Umbilical cord (tissue), 2 donors: ENCODE data around the gene PPP1R2B. TPM values are rescaled to one million over a fixed set of nuclear protein-coding genes. Genes with fewer than 3 reads are reported as not detected.
"Not testable (repeated sequence)": the region's sequence is repeated elsewhere in the genome, so short reads cannot be mapped to it uniquely, and the experiment has no call there.

Experiments used
- DNase-seq: peaks from one replicate; pipeline ENCODE4 v3.0.0-alpha.2; 2015; ENCODE audit warnings: low spot score
- total RNA-seq: library from RNA; depleted of rRNA; stranded (reverse); fragments of >200 nt; gene quantifications from one replicate; pipeline ENCODE4 v1.2.3, GENCODE V29; 2014; ENCODE audit warnings: low replicate concordance; ENCODE audit not compliant: insufficient read depth

PPP1R2B gene
- 2.9 TPM for total RNA-seq

DNA sequence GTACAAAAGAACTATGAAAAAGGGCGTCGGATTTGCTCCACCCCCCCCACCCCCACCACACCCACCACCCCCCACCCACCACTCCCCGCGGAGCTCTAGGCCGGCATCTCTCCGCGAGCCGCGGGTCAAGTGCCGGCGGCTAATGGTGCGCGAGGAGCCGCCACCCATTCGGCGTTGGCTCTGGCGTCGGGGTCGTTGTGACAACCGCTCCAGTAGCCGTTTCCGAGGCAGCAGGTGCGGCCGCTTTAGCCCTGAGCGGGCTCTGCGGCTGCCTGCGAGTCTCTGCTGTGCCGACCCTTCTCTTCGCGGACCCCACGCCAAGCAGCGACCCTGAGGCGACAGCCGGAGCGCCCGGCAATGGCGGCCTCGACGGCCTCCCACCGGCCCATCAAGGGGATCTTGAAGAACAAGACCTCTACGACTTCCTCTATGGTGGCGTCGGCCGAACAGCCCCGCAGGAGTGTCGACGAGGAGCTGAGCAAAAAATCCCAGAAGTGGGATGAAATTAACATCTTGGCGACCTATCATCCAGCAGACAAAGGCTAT lies at the start of gene PPP1R2B:
Gene PPP1R2B (plus strand): TSS at position 90 of the 546 bp plus-strand sequence. CDS start 268 bp downstream, at position 358.
- DNase-seq = no peak

DNA sequence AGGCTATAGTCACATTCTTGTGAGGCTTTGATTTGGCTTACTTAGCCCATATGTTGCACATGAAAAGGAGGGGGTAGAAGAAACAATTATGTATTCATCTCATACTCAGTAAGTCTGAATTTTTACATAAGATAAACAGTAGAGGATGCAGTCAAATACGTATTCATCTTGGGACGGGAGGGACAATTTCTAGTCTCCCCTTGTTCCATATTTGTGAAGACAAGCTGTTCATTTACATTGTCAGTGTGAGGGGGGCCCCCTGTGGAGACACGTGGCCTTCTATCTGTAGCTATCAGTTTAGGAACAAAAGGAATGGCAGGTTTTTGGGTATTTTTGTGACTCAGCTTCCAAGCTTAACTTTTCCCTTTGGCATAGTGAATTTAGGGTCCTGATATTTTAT lies 49.2 kb upstream of the PPP1R2B start:
- no peak for DNase-seq

GRCh38 chr5:156802501-156802900 lies 47.6 kb upstream of the PPP1R2B start:
- no peak for DNase-seq

- DNase-seq = peak; percentile 36
Measured at GRCh38 chr5:156803404-156803803, 46.7 kb upstream of the PPP1R2B start.

- DNase-seq = no peak
Measured at GRCh38 chr5:156812959-156813358, 37.1 kb upstream of the PPP1R2B start.

DNA sequence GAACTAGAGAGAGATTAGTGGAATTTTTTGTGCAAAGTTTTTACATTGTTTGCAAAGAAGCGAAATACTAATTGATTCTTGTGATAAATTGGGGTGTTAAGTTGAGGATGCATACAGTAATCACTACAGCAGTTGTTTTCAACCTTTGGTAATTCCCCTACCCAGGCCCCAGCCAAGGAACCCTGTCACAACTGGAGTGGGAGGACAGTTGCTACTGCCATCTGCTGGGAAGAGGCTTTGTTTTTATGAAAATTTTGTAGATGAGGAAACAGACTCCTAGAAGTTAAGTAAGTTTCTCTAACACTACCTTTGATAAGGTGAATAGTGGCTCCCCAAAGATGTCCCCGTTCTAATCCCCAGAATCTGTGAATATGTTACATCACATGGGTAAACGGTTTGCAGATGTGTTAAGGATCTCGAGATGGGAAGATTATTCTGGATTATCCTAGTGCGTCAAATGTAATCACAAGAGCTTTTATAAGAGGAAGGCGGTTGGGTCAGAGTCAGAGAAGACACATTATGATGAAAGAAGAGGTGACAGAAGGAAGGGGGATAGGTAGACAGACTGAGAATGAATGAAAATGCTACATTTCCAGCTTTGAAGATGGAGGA lies 34.0 kb upstream of the PPP1R2B start:
- DNase-seq = peak; percentile 11

- no peak for DNase-seq
Measured at GRCh38 chr5:156819537-156819936, 30.6 kb upstream of the PPP1R2B start.

- no peak for DNase-seq
Measured at GRCh38 chr5:156819967-156820581, 30.0 kb upstream of the PPP1R2B start.

DNA sequence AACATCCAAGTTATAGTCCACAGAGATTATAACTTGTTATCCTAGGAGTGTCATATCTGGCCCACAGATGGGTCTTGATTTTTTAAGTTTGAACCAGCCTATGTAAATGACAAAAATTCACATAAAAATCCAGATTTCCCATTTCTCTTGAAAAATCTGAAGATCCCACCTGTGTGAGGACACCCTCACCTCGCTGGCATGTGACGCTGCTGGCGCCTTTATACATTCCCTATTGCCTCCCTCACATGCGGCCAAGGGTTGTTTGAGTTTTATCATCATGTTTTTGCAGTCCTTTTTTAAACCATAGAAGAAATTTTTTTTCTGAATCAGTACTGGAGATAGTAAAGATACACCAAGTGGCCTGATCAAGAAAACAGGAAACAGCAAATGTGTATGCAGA lies 25.9 kb upstream of the PPP1R2B start:
- no peak for DNase-seq

GRCh38 chr5:156824800-156825199 lies 25.3 kb upstream of the PPP1R2B start:
- DNase-seq = peak; percentile 69

DNA sequence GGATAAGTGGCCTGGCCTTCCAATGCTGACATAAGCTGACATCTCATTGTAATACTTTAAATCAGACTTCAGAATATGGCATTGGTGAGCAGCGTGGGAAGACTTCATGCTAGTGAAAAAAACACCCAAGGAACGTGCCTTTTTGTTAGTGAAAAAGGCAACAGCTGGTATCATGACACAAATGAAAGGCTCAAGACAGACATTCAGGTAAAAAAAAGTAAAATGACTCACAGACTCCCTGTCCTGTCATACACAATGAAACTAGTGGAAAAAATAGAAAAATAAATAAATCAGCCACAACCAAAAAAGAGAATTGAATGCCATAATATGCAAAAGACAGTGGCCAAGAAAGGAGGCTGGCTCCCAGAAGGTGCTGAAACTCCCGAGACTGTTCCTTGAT lies 24.4 kb upstream of the PPP1R2B start:
- DNase-seq = no peak

DNA sequence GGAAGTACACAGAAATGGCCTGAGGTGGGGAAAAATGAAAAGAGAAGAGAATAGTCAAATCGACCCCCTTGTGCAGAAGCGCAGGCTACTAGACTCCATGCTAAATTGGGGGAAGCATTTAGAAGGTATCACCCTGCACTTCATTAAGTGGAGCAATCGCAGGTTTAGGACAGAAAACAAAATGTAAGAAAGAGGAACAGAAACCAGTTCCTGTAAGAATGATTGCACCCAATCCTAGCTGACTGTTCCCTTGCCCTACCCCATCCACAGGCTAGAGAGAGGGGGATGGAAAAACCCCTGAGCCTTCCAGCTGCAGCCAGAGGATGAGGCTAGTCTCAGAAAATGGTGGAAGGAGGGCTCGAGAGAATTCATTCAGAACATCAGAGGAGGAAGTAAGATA lies 23.9 kb upstream of the PPP1R2B start:
- no peak for DNase-seq

GRCh38 chr5:156834916-156835315 lies 15.2 kb upstream of the PPP1R2B start:
- no peak for DNase-seq

GRCh38 chr5:156835905-156836304 lies 14.2 kb upstream of the PPP1R2B start:
- DNase-seq = no peak

DNA sequence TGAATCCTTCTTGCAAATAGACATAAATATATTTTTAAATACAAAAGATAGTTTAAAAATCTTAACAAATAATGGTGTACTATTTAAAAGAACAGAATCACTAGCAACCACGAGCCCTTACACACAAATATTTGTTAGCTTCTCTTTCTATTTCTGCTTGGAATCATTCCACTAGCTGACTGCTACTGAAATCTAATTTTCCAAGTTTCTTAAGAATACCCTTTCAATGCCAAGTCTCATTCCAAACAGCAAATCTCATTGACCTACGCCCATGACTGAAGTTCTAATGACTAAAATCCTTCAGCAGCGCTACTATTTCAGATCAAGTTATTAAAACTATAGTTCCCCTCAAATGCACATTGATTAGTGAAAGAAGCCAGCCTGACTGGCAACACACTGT lies 13.2 kb upstream of the PPP1R2B start:
- peak; percentile 6 for DNase-seq

DNA sequence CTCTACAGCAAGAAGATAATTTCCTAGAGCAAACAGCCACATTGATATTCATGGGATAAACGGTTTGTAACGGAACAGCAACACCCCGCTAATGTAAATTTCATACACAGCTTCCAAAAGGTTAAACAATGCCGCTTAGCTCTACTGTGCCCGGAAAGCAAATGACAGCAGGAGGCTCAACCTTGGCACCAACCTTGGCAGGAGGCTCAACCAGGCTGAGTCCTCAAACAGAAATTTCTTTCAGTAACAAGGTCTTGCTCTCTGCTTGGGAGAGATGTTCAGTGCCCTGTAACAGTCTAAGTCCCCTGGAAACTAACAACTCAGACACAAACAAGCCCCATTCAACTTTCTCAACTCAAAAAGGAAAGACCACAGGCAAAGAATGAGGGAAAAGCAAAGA lies 11.1 kb upstream of the PPP1R2B start:
- no peak for DNase-seq

- DNase-seq = no peak
Measured at GRCh38 chr5:156841737-156842136, 8.4 kb upstream of the PPP1R2B start.

GRCh38 chr5:156846914-156847313 lies 3.2 kb upstream of the PPP1R2B start:
- DNase-seq = no peak

- DNase-seq = not testable (repeated sequence)
Measured at GRCh38 chr5:156848447-156848846, 1.6 kb upstream of the PPP1R2B start.

DNA sequence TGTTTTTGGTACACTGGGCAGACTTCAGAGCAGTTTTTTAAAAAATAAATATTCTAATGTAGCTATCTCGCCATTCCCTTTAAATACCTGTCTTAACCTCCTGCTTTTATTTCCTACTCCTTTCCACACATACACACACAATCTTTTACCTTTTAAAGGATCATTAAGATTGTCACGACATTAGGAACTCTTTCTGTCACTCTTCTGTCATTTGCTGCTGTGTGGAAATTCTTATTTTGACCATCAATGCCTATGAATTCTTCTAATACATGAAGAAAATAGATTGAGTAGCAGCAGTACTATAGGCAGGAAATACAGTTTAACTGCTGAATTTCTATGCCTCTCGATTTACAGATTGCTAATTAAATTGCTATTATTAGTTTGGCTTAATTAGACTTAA lies 1.8 kb downstream of the PPP1R2B start:
- DNase-seq = no peak

- DNase-seq = not testable (repeated sequence)
Measured at GRCh38 chr5:156853055-156853454, 3.0 kb downstream of the PPP1R2B start.

DNA sequence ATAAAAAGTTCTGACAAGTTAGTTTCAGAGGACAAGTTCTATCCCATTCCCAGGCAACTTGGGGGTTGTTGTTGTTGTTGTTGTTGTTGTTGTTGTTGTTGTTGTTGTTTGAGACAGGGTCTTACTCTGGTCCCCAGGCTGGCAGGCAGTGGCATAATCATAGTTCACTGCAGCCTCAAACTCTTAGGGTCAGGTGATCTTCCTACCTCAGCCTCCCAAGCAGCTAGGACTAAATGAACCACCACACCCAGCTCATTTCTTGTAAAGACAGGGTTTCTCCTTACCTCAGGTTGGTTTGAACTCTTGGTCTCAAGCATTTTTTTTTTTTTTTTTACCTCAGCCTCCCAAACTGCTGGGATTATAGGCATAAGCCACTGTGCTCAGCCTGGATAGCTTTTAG lies 15.3 kb downstream of the PPP1R2B start:
- DNase-seq = no peak

DNA sequence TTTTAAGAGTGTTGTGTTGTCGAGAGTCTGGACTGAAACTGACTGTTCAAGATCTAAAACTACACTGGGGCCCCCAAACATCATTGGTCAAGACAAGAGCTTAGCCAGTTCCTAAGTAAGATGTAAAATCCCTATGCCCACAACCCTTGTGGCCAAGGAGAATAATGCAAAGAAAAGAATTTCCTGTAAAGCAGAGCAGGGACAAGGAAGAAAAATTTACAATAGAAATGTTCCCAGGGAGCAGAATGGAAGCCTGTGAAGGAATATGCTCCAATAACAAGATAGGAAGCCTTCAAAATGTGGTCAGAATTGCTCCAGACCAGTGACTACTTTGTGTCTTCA lies 20.4 kb downstream of the PPP1R2B start:
- DNase-seq = no peak
